Astrocyte (in vitro differentiated cells and primary cell): Measurements from ENCODE around the gene P2RY13.

Source experiments
- EZH2 ChIP-seq: IDR thresholded peaks from 2 replicates; pipeline ENCODE4 v1.6.1; 2012; ENCODE audit warnings: mild to moderate bottlenecking, low read length, inconsistent platforms; ENCODE audit not compliant: insufficient read depth
- TF ChIP-seq, protein P1 (sequence below): IDR thresholded peaks from 2 replicates; pipeline ENCODE4 v1.5.1; 2011; ENCODE audit warnings: low read depth, mild to moderate bottlenecking, inconsistent platforms, low read length, moderate library complexity; ENCODE audit not compliant: insufficient read depth

- no peak for TF ChIP-seq EZH2
- TF ChIP-seq, protein P1, sequence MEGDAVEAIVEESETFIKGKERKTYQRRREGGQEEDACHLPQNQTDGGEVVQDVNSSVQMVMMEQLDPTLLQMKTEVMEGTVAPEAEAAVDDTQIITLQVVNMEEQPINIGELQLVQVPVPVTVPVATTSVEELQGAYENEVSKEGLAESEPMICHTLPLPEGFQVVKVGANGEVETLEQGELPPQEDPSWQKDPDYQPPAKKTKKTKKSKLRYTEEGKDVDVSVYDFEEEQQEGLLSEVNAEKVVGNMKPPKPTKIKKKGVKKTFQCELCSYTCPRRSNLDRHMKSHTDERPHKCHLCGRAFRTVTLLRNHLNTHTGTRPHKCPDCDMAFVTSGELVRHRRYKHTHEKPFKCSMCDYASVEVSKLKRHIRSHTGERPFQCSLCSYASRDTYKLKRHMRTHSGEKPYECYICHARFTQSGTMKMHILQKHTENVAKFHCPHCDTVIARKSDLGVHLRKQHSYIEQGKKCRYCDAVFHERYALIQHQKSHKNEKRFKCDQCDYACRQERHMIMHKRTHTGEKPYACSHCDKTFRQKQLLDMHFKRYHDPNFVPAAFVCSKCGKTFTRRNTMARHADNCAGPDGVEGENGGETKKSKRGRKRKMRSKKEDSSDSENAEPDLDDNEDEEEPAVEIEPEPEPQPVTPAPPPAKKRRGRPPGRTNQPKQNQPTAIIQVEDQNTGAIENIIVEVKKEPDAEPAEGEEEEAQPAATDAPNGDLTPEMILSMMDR = no peak
These were observed 19.8 kb downstream of the P2RY13 start for GRCh38 chr3:151309566-151309965.
